K562 (cell line): ENCODE data around the gene GFI1B. TPM values are rescaled to one million over a fixed set of nuclear protein-coding genes. Genes with fewer than 3 reads are reported as not detected.
A peak's percentile ranks its signal among the peaks of the same experiment; 100 is the strongest.

ENCODE experiments used
- CBX1 ChIP-seq: sonication (generic); IDR thresholded peaks from 2 replicates; pipeline ENCODE4 v1.6.1; 2016; ENCODE audit warnings: antibody characterized with exemption, low read depth, mild to moderate bottlenecking
- COPS2 ChIP-seq: fragments of 450-650 bp; conservative IDR thresholded peaks from 2 replicates; pipeline ENCODE4 v1.6.1; 2016; ENCODE audit warnings: mild to moderate bottlenecking, moderate library complexity
- FIP1L1 ChIP-seq: fragments of 200-400 bp; formaldehyde crosslinking; IDR thresholded peaks from 2 replicates; pipeline ENCODE4 v1.6.1; 2018; ENCODE audit warnings: mild to moderate bottlenecking, low read depth, low read length; ENCODE audit not compliant: poor library complexity, severe bottlenecking
- GTF2A2 ChIP-seq: IDR thresholded peaks from 2 replicates; pipeline ENCODE4 v1.6.1; 2016; ENCODE audit warnings: mild to moderate bottlenecking, missing genetic modification characterization, missing compliant biosample characterization
- HLTF ChIP-seq: fragments of 450-650 bp; IDR thresholded peaks from 2 replicates; pipeline ENCODE4 v1.6.1; 2016
- HNRNPL ChIP-seq: fragments of 200-400 bp; formaldehyde crosslinking; IDR thresholded peaks from 2 replicates; pipeline ENCODE4 v1.6.1; 2017; ENCODE audit warnings: low read depth, mild to moderate bottlenecking, low read length
- IFI16 ChIP-seq: fragments of 250-450 bp; sonication (Bioruptor Pico); IDR thresholded peaks from 2 replicates; pipeline ENCODE4 v2.1.2; 2022; ENCODE audit warnings: mild to moderate bottlenecking, inconsistent platforms
- LCOR ChIP-seq: sonication (generic); formaldehyde crosslinking; IDR thresholded peaks from 2 replicates; pipeline ENCODE4 v1.8.0; 2022; ENCODE audit warnings: mild to moderate bottlenecking, missing genetic modification reagents
- MEF2A ChIP-seq: IDR thresholded peaks from 2 replicates; pipeline ENCODE4 v1.6.1; 2011; ENCODE audit warnings: low read depth, mild to moderate bottlenecking, low read length, moderate library complexity; ENCODE audit not compliant: control insufficient read depth
- NFIX ChIP-seq: fragments of 250-450 bp; sonication (Bioruptor Pico); IDR thresholded peaks from 2 replicates; pipeline ENCODE4 v1.4.0; 2020; ENCODE audit warnings: low read depth, mild to moderate bottlenecking, moderate library complexity
- SIN3B ChIP-seq: fragments of 450-650 bp; IDR thresholded peaks from 2 replicates; pipeline ENCODE4 v1.6.1; 2017; ENCODE audit warnings: low read depth, mild to moderate bottlenecking, moderate library complexity
- TGIF2 ChIP-seq: sonication (generic); formaldehyde crosslinking; IDR thresholded peaks from 2 replicates; pipeline ENCODE4 v1.8.1; 2022; ENCODE audit warnings: mild to moderate bottlenecking, missing genetic modification reagents, moderate library complexity
- XRCC3 ChIP-seq: fragments of 450-650 bp; IDR thresholded peaks from 2 replicates; pipeline ENCODE4 v1.6.1; 2017; ENCODE audit warnings: mild to moderate bottlenecking, moderate library complexity
- ZBTB8A ChIP-seq: fragments of 450-650 bp; IDR thresholded peaks from 2 replicates; pipeline ENCODE4 v1.6.1; 2018; ENCODE audit warnings: mild to moderate bottlenecking, moderate library complexity; ENCODE audit not compliant: partially characterized antibody
- ZNF717 ChIP-seq: fragments of 250-450 bp; sonication (Bioruptor Pico); IDR thresholded peaks from 2 replicates; pipeline ENCODE4 v1.5.0; 2021
- ZNF780A ChIP-seq: fragments of 250-450 bp; sonication (Bioruptor Pico); IDR thresholded peaks from 2 replicates; pipeline ENCODE4 v1.5.0; 2021; ENCODE audit warnings: mild to moderate bottlenecking
- polyA plus RNA-seq, 8 experiments: library from polyadenylated mRNA; depleted of rRNA in 4 of 8; stranded (reverse) in 5 of 8; unstranded in 3 of 8; fragments of >200 nt; fragmentation: Nextera tagmentation in 2 of 8; fragmentation: Illumina TruSeq in 1 of 8; extraction: Ambion mirVana in 2 of 8; extraction: Trizol in 1 of 8; gene quantifications; 2 replicates each; pipeline versions ENCODE4 v1.2.1 to v1.2.3, GENCODE V29; 2011 to 2014; ENCODE audit warnings: inconsistent platforms in 1 of 8, missing spikeins in 1 of 8
- total RNA-seq, 7 experiments: library from RNA; depleted of rRNA in 6 of 7; stranded (reverse); fragments of >200 nt in 6 of 7; fragmentation: Illumina TruSeq in 2 of 7; extraction: Trizol in 2 of 7; gene quantifications; 2 replicates each; pipeline versions ENCODE4 v1.2.1 to v1.2.3, GENCODE V29; 2011 to 2021; ENCODE audit warnings: low replicate concordance in 1 of 7
- TF ChIP-seq, protein P1 (sequence below): fragments of 450-650 bp; formaldehyde crosslinking; IDR thresholded peaks from 2 replicates; pipeline ENCODE4 v1.4.0; 2020; ENCODE audit warnings: mild to moderate bottlenecking, moderate library complexity
- TF ChIP-seq, protein P2 (sequence below): IDR thresholded peaks from 2 replicates; pipeline ENCODE4 v1.6.1; 2012; ENCODE audit warnings: low read depth, low read length, improper control_type of control experiment, borderline replicate concordance
- TF ChIP-seq, protein P3 (sequence below): fragments of 250-450 bp; sonication (Bioruptor Pico); IDR thresholded peaks from 2 replicates; pipeline ENCODE4 v1.5.0; 2020; ENCODE audit warnings: mild to moderate bottlenecking, borderline replicate concordance
- TF ChIP-seq, protein P4 (sequence below): IDR thresholded peaks from 2 replicates; pipeline ENCODE4 v1.6.1; 2014; ENCODE audit warnings: antibody characterized with exemption
- TF ChIP-seq, protein P5 (sequence below): fragments of 450-650 bp; conservative IDR thresholded peaks from 2 replicates; pipeline ENCODE4 v1.6.1; 2016; ENCODE audit warnings: missing genetic modification characterization, low read depth, mild to moderate bottlenecking, control low read depth, missing compliant biosample characterization

Gene GFI1B
- total and polyA plus RNA-seq, 9 of the 15 experiments (the other 6 are each of a cell fraction or from before 2014, with no cell fraction given), result 8.0 to 75.7 (median 34.5) TPM

DNA sequence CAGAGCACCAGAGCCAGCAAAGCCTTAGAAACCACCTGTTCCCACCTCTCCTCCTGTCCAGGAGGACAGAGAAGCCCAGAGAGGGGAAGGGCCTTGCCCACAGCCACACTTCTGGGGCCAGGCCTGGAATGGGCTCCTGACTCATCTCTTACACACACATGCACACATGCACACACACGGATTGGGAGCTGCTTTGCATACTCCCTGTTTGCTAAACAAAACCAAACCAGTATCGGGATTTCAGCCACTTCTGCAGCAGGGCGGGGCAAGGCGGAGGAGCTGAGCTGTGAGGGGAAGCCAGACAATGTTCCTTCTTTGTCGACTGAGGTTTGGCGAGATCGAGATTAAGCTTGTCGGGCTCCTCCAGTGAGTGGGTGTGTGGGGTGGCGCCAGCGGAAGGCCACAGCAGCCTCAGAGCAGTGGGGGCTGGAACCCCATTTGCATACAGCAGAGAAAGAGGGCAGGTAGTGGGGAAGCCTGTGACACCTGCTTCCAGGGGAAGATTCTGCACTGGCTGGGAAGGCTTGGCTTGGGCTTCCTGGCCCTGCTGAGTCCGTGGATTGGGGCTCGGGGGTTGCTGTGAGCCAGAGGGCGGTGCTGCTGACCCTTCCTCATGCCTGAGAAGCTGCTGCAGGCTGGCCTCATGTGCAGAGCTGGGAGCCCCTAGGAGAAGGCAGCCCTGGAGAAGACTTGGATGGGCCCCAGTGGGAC, 16.1 kb downstream of the GFI1B start (continued):
- TF ChIP-seq, protein P1, sequence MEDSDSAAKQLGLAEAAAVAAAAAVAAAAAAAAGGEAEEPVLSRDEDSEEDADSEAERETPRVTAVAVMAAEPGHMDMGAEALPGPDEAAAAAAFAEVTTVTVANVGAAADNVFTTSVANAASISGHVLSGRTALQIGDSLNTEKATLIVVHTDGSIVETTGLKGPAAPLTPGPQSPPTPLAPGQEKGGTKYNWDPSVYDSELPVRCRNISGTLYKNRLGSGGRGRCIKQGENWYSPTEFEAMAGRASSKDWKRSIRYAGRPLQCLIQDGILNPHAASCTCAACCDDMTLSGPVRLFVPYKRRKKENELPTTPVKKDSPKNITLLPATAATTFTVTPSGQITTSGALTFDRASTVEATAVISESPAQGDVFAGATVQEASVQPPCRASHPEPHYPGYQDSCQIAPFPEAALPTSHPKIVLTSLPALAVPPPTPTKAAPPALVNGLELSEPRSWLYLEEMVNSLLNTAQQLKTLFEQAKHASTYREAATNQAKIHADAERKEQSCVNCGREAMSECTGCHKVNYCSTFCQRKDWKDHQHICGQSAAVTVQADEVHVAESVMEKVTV, result no peak
- no peak for TF ChIP-seq FIP1L1
- TF ChIP-seq CBX1, result no peak
- TF ChIP-seq, protein P2, sequence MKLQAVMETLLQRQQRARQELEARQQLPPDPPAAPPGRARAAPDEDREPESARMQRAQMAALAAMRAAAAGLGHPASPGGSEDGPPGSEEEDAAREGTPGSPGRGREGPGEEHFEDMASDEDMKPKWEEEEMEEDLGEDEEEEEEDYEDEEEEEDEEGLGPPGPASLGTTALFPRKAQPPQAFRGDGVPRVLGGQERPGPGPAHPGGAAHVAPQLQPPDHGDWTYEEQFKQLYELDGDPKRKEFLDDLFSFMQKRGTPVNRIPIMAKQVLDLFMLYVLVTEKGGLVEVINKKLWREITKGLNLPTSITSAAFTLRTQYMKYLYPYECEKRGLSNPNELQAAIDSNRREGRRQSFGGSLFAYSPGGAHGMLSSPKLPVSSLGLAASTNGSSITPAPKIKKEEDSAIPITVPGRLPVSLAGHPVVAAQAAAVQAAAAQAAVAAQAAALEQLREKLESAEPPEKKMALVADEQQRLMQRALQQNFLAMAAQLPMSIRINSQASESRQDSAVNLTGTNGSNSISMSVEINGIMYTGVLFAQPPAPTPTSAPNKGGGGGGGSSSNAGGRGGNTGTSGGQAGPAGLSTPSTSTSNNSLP, result no peak; the same call in 1 of the 2 replicates
- TF ChIP-seq XRCC3, result no peak
- TF ChIP-seq HNRNPL, result no peak
- no peak for TF ChIP-seq TGIF2
- no peak for TF ChIP-seq HLTF
- TF ChIP-seq ZNF780A (CRISPR knock-in tag), result no peak
- TF ChIP-seq COPS2, result no peak
- TF ChIP-seq ZNF717 (CRISPR knock-in tag), result no peak
- no peak for TF ChIP-seq MEF2A
- TF ChIP-seq SIN3B, result no peak
- TF ChIP-seq GTF2A2 (tag), result no peak
- TF ChIP-seq, protein P3, sequence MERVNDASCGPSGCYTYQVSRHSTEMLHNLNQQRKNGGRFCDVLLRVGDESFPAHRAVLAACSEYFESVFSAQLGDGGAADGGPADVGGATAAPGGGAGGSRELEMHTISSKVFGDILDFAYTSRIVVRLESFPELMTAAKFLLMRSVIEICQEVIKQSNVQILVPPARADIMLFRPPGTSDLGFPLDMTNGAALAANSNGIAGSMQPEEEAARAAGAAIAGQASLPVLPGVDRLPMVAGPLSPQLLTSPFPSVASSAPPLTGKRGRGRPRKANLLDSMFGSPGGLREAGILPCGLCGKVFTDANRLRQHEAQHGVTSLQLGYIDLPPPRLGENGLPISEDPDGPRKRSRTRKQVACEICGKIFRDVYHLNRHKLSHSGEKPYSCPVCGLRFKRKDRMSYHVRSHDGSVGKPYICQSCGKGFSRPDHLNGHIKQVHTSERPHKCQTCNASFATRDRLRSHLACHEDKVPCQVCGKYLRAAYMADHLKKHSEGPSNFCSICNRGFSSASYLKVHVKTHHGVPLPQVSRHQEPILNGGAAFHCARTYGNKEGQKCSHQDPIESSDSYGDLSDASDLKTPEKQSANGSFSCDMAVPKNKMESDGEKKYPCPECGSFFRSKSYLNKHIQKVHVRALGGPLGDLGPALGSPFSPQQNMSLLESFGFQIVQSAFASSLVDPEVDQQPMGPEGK (CRISPR knock-in tag), result no peak
- TF ChIP-seq IFI16, result no peak
- no peak for TF ChIP-seq NFIX (CRISPR knock-in tag)
- TF ChIP-seq, protein P4, sequence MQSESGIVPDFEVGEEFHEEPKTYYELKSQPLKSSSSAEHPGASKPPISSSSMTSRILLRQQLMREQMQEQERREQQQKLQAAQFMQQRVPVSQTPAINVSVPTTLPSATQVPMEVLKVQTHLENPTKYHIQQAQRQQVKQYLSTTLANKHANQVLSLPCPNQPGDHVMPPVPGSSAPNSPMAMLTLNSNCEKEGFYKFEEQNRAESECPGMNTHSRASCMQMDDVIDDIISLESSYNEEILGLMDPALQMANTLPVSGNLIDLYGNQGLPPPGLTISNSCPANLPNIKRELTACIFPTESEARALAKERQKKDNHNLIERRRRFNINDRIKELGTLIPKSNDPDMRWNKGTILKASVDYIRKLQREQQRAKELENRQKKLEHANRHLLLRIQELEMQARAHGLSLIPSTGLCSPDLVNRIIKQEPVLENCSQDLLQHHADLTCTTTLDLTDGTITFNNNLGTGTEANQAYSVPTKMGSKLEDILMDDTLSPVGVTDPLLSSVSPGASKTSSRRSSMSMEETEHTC, result no peak
- TF ChIP-seq, protein P5, sequence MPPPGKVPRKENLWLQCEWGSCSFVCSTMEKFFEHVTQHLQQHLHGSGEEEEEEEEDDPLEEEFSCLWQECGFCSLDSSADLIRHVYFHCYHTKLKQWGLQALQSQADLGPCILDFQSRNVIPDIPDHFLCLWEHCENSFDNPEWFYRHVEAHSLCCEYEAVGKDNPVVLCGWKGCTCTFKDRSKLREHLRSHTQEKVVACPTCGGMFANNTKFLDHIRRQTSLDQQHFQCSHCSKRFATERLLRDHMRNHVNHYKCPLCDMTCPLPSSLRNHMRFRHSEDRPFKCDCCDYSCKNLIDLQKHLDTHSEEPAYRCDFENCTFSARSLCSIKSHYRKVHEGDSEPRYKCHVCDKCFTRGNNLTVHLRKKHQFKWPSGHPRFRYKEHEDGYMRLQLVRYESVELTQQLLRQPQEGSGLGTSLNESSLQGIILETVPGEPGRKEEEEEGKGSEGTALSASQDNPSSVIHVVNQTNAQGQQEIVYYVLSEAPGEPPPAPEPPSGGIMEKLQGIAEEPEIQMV (tag), result no peak
- TF ChIP-seq LCOR, result 0 out of 2 replicates have a peak, but pooled peaks have one; percentile 19
- TF ChIP-seq ZBTB8A, result no peak
